SK-N-DZ (cell line): ENCODE data around the gene KCMF1.

Experiments
- DNase-seq: peaks from one replicate; pipeline ENCODE4 v3.0.0-alpha.2; 2015; ENCODE audit warnings: low spot score

KCMF1 gene

GRCh38 chr2:85022232-85022631 is 51.3 kb downstream of the KCMF1 start:
- DNase-seq, result no peak

- DNase-seq, result no peak
Measured at GRCh38 chr2:85024372-85025047, 53.5 kb downstream of the KCMF1 start.

DNA sequence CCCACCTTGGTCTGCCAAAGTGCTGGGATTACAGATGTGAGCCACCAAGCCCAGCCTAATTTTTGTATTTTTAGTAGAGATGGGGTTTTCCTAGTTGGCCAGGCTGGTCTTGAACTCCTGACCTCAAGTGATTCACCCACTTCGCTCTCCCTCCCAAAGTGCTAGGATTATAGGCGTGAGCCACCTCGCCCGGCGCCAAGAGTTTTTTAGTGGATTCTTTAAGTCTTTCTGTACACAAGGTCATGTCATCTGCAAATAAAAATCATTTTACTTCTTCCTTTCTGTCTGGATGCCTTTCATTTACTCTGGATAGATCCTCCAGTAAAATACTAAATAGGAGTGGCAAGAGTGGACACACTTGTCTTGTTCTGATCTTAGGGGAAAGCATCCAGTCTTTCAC is 61.7 kb downstream of the KCMF1 start:
- DNase-seq, result no peak

- DNase-seq, result no peak
Measured at GRCh38 chr2:85033388-85033787, 62.4 kb downstream of the KCMF1 start.

- DNase-seq, result no peak
Measured at GRCh38 chr2:85034158-85034557, 63.2 kb downstream of the KCMF1 start.

DNA sequence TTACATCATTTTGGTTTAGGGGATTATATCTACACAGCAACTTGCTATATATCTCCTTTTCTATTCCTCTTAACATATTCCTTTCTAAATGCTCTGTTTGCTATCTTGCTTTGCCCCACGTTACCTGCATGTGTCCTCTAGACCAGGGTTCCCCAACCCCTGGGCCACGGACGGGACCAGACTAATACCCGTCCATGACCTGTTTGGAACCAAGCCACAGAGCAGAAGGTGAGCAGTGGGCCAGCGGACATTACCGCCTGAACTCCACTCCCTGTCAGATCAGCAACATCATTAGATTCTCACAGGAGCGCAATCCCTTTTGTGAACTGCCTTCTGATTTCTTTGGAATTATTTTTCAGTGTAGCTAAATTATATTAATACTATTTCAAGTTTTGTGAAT is 66.7 kb downstream of the KCMF1 start:
- DNase-seq, result no peak

DNA sequence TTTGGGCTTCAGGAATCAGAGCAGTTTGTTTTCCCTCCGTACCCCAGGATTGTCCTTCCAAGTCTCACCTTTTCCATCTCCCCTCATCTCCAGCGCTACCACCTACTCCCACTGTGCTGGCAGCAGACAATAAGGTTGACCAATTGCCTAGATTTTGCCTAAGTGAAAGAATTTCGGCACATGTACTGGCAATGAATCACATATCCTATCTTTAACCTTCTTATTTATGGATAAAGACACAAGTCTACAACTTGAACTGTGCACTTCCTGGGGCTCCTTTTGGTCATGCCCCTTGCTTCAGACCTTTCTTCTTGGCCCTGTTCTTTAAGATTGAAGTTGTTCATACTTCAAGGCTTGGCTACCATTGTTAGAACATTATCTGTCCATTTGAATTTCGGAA is 71.4 kb downstream of the KCMF1 start:
- DNase-seq, result no peak

DNA sequence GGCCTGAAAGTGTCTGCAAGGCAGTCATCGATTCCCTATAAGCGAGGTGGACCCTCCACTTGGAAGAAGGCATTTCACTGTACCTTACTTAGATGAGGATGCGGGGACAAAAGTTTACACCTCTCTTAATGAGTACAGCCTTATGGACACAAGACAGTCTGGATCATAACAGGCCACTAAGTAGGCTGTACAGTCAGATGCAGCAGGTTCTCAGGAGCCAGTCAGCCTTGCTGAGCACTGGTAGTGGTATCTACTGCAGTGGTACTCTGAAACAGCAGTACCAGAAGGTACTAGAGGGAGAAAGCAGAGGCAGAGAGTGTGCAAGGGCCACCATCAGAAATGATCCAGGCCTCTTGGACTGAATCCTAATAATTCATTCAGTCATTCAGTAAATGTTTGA is 77.6 kb downstream of the KCMF1 start:
- DNase-seq, result no peak

- no peak for DNase-seq
Measured at GRCh38 chr2:85049236-85049635, 78.3 kb downstream of the KCMF1 start.

GRCh38 chr2:85053802-85054201 is 82.8 kb downstream of the KCMF1 start:
- no peak for DNase-seq

DNA sequence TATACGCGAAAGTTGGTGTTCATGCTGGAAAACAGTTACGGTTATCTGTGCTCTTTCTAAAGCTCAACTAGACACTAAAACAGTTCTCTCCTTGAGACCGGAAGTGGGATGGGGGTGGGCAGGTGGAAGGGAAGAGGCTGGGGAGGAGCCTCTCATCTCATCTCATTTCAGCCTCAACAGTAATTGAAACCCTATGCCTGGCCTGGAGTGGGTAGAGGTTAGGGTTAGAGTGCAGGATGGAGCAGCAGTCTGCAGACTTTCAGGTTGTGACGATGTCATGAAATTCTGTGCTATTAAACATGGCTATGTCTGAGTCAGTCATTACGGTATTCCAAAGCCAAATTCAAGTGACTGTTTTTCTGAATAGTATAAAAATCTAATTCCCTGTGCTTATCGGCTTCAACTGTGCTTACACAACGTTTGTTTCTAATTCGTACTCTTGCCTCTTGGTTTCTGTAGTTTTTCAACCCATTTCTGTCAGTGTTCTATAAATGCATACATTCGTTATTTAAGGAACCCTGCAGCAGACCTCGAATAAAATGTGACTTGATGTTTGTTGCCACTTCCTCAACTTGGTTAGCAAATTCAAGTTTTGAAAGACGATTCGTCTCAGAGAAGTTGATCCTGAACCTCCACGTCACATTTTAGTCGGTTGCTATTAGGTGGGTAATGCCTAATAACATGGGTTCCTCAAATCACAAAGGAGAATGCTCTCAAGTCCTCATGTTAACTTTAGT is 86.4 kb downstream of the KCMF1 start:
- no peak for DNase-seq

DNA sequence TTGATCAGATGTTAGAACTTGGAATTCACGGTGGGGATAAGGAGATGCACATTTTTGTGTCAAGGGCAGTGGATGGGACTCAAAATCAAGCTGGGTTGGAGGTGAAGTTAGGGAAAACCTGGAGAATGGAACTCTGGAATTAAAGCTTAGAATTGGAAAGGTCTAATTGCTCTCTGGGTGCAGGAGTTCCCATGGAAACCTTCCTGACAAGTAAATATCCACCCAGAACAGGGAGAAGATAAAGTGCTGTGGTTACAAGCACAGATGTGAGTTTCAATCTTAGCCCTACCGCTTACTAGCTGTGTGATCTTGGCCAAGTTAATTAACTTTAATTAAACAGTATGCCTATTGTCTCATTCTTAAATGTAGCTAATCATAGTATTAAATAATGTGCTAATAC is 90.9 kb downstream of the KCMF1 start:
- DNase-seq, result no peak

- DNase-seq, result peak; percentile 26
Measured at GRCh38 chr2:85062565-85062964, 91.6 kb downstream of the KCMF1 start.

- no peak for DNase-seq
Measured at GRCh38 chr2:85063981-85064599, 93.1 kb downstream of the KCMF1 start.

DNA sequence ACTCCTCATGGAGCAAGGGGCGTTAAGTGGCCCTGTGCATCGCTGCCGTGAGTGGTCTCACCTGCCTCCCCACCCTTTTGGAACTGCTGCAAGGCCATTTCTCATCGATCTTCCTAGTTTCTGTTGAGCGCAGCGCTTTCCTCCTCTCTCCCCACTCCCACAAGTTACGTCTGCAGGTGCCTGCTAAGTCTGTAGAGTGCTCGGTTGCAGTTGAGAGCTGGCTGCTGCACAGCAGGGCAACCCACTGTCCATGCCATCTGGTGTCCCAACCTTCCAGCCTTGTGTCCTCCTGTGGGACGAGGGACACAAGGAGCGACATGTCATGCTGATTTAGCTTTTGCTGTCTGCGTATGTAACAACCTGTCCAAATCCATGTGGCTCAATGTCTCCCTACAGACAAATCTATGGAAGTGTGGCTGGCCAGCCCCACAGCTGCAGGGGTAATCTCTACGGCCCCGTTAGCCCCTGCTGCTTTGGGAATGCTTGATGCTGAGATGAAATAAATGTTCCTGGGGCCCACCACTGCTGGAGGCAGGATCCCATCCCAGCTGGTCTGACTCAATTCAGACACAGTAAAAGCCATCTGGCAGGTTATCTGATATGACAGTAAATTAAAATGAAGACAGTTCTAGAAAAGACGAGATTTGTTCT is 94.1 kb downstream of the KCMF1 start:
- DNase-seq, result peak; percentile 72

DNA sequence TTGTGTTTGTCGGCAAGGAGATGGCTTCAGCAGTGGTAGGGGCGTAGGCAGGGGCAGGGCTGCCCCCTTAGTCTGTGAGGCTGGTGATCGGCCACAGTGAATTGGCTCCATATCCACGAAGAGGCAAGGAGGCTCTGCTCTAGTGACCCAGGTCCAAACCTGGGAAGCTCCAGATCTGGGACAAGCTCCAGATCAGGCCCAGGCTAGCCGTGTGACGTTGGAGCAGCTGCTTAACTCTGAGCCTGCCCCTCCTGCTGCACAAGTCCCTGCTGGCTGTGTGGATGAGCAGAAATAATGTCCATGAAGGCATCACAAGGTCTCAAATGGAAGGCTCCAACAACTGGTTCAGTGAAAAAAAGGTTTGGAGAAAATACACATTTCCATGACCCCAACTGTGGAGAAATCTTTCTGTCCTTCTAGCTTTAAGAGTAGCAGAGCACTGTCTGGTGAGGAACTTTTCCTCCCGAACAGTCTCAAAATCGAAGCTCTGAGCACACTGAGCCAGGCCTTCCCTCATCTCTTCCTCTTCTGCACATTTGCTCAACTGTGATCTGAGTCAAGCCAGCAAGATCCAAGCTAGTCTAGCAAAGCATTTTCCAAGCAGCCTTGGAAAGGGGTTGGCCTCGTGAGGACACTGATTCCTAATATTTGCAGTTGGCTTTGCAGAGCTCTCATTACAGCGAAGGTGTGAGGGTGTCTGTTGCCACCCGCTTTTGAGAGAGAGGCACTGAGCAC is 95.2 kb downstream of the KCMF1 start:
- peak; percentile 39 for DNase-seq

DNA sequence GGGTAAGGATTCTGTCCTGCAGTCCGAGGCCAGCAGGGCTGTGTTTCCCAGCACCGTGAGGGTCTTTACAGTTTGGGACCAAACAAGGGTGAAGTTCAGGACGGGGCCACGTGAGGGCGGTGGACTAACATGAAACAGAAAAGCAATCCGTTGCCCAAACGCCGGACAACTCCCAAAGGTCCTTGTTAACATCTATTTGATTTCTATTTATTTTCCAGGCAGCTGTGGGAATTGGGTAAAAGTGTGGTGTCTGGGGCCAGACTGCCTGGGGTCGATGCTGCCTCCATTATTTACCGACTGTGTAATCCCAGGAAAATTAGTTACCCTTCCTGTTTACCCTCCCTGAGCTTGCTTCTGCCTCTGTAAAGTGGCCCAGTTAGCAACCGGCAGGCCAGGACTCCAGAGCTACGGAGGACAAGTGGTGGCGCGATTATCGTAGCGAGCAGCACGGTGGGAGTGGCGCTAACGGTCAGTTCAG is 96.0 kb downstream of the KCMF1 start:
- peak; percentile 86 for DNase-seq

DNA sequence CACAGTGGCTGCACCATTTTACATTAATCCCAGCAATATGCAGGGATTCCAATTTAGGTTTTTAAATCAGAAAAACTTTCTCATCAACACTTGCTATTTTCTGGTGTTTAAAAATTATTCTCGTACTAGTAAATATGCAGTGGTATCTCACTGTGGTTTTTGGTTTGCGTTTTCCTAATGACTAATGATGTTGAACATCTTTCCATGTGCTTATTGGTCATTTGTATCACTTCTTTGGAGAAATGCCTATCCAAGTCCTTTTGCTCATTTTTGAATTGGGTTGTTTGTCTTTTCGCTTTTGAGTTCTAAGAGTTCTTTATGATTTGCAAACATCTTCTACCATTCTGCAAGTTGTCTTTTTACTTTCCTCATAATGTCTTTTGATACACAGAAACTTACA is 100.1 kb downstream of the KCMF1 start:
- DNase-seq, result no peak

- DNase-seq, result no peak
Measured at GRCh38 chr2:85073033-85073432, 102.1 kb downstream of the KCMF1 start.

- no peak for DNase-seq
Measured at GRCh38 chr2:85076618-85077274, 105.8 kb downstream of the KCMF1 start.

GRCh38 chr2:85077859-85078419 is 107.0 kb downstream of the KCMF1 start:
- DNase-seq, result no peak
